HEK293 (cell line): Measurements from ENCODE around the gene TES.
A peak's percentile ranks its signal among the peaks of the same experiment; 100 is the strongest.

ENCODE experiments used
- HOXD13 ChIP-seq: sonication (generic); formaldehyde crosslinking; IDR thresholded peaks from 2 replicates; pipeline ENCODE4 v1.8.0; 2022; ENCODE audit warnings: missing genetic modification reagents, borderline replicate concordance
- KLF16 ChIP-seq: fragments of 450-650 bp; formaldehyde crosslinking; IDR thresholded peaks from 2 replicates; pipeline ENCODE4 v1.5.1; 2017; ENCODE audit warnings: missing biosample characterization, missing genetic modification characterization
- OSR2 ChIP-seq: fragments of 450-650 bp; formaldehyde crosslinking; IDR thresholded peaks from 2 replicates; pipeline ENCODE4 v1.5.1; 2016; ENCODE audit warnings: missing biosample characterization, missing genetic modification characterization
- SETDB1 ChIP-seq: IDR thresholded peaks from one replicate; pipeline ENCODE4 v1.6.1; 2017; ENCODE audit warnings: mild to moderate bottlenecking, low read length, moderate library complexity, mixed read lengths; ENCODE audit not compliant: insufficient read length
- ZBTB20 ChIP-seq: fragments of 450-650 bp; formaldehyde crosslinking; IDR thresholded peaks from 2 replicates; pipeline ENCODE4 v1.5.1; 2016; ENCODE audit warnings: missing biosample characterization, missing genetic modification characterization
- ZFP37 ChIP-seq: fragments of 450-650 bp; formaldehyde crosslinking; IDR thresholded peaks from 2 replicates; pipeline ENCODE4 v1.5.1; 2016; ENCODE audit warnings: missing biosample characterization, missing genetic modification characterization
- ZFP41 ChIP-seq: fragments of 450-650 bp; formaldehyde crosslinking; IDR thresholded peaks from 2 replicates; pipeline ENCODE4 v1.5.1; 2016; ENCODE audit warnings: missing biosample characterization, missing genetic modification characterization, borderline replicate concordance
- ZNF138 ChIP-seq: fragments of 450-650 bp; formaldehyde crosslinking; IDR thresholded peaks from 2 replicates; pipeline ENCODE4 v1.5.1; 2016; ENCODE audit warnings: missing biosample characterization, missing genetic modification characterization, borderline replicate concordance
- ZNF2 ChIP-seq: fragments of 450-650 bp; formaldehyde crosslinking; IDR thresholded peaks from 2 replicates; pipeline ENCODE4 v1.5.1; 2016; ENCODE audit warnings: missing biosample characterization, missing genetic modification characterization
- ZNF335 ChIP-seq: fragments of 450-650 bp; formaldehyde crosslinking; conservative IDR thresholded peaks from 2 replicates; pipeline ENCODE4 v1.5.1; 2016; ENCODE audit warnings: missing biosample characterization, missing genetic modification characterization
- ZNF350 ChIP-seq: fragments of 450-650 bp; formaldehyde crosslinking; IDR thresholded peaks from 2 replicates; pipeline ENCODE4 v1.5.0; 2017; ENCODE audit warnings: missing biosample characterization, mild to moderate bottlenecking, missing genetic modification characterization
- ZNF518A ChIP-seq: fragments of 450-650 bp; formaldehyde crosslinking; conservative IDR thresholded peaks from 2 replicates; pipeline ENCODE4 v1.5.1; 2016; ENCODE audit warnings: low read depth, missing biosample characterization, missing genetic modification characterization
- ZNF548 ChIP-seq: fragments of 450-650 bp; formaldehyde crosslinking; IDR thresholded peaks from 2 replicates; pipeline ENCODE4 v1.5.1; 2016; ENCODE audit warnings: missing biosample characterization, missing genetic modification characterization
- ZNF555 ChIP-seq: fragments of 450-650 bp; formaldehyde crosslinking; conservative IDR thresholded peaks from 2 replicates; pipeline ENCODE4 v1.5.1; 2017; ENCODE audit warnings: missing biosample characterization, mild to moderate bottlenecking, missing genetic modification characterization, inconsistent platforms
- ZNF585B ChIP-seq: fragments of 450-650 bp; formaldehyde crosslinking; IDR thresholded peaks from 2 replicates; pipeline ENCODE4 v1.5.1; 2016; ENCODE audit warnings: missing biosample characterization, missing genetic modification characterization
- ZNF610 ChIP-seq: fragments of 450-650 bp; formaldehyde crosslinking; IDR thresholded peaks from 2 replicates; pipeline ENCODE4 v1.5.1; 2016; ENCODE audit warnings: missing biosample characterization, missing genetic modification characterization, borderline replicate concordance
- ZNF624 ChIP-seq: fragments of 450-650 bp; formaldehyde crosslinking; IDR thresholded peaks from 2 replicates; pipeline ENCODE4 v1.5.1; 2017; ENCODE audit warnings: missing biosample characterization, missing genetic modification characterization
- ZNF626 ChIP-seq: fragments of 450-650 bp; sonication (Bioruptor Pico); formaldehyde crosslinking; IDR thresholded peaks from 2 replicates; pipeline ENCODE4 v1.5.1; 2018; ENCODE audit warnings: missing biosample characterization, missing genetic modification characterization, inconsistent platforms
- ZNF639 ChIP-seq: fragments of 450-650 bp; formaldehyde crosslinking; IDR thresholded peaks from 2 replicates; pipeline ENCODE4 v1.5.1; 2016; ENCODE audit warnings: missing biosample characterization, missing genetic modification characterization
- ZNF707 ChIP-seq: fragments of 450-650 bp; formaldehyde crosslinking; IDR thresholded peaks from 2 replicates; pipeline ENCODE4 v1.5.1; 2016; ENCODE audit warnings: missing biosample characterization, missing genetic modification characterization
- TF ChIP-seq, protein P1 (sequence below): fragments of 450-650 bp; formaldehyde crosslinking; IDR thresholded peaks from 2 replicates; pipeline ENCODE4 v1.5.1; 2016; ENCODE audit warnings: missing biosample characterization, missing genetic modification characterization, borderline replicate concordance
- TF ChIP-seq, protein P2 (sequence below): fragments of 450-650 bp; formaldehyde crosslinking; optimal IDR thresholded peaks from 2 replicates; pipeline ENCODE3; 2016; ENCODE audit warnings: missing biosample characterization, mild to moderate bottlenecking, missing genetic modification characterization
- TF ChIP-seq, protein P3 (sequence below): fragments of 450-650 bp; formaldehyde crosslinking; IDR thresholded peaks from 2 replicates; pipeline ENCODE4 v1.5.1; 2016; ENCODE audit warnings: missing biosample characterization, missing genetic modification characterization
- TF ChIP-seq, protein P4 (sequence below): fragments of 450-650 bp; formaldehyde crosslinking; IDR thresholded peaks from 2 replicates; pipeline ENCODE4 v1.5.1; 2016; ENCODE audit warnings: missing biosample characterization, missing genetic modification characterization
- TF ChIP-seq, protein P5 (sequence below): fragments of 450-650 bp; formaldehyde crosslinking; IDR thresholded peaks from 2 replicates; pipeline ENCODE4; 2016; ENCODE audit warnings: missing biosample characterization, missing genetic modification characterization

TES gene

GRCh38 chr7:116211006-116211912 lies 920 bp downstream of the TES start (continued):
- TF ChIP-seq OSR2 (tag by site-specific recombination) (peak; percentile 64; the same call in 1 of the 2 replicates), ZNF639 (tag by site-specific recombination) (no peak), KLF16 (peak; percentile 67; the same call in 1 of the 2 replicates), ZFP41 (tag by site-specific recombination) (no peak), ZNF350 (tag by site-specific recombination) (no peak), ZFP37 (tag by site-specific recombination) (peak; percentile 65; the same call in 1 of the 2 replicates), SETDB1 (no peak), HOXD13 (CRISPR knock-in tag) (no peak), ZNF138 (tag by site-specific recombination) (no peak), ZNF707 (tag by site-specific recombination) (no peak), ZNF624 (tag by site-specific recombination) (no peak), ZNF335 (peak; percentile 99), ZNF610 (no peak), ZNF518A (no peak; the same call in 1 of the 2 replicates), ZBTB20 (peak; percentile 92), ZNF548 (no peak), ZNF555 (tag by site-specific recombination) (no peak), ZNF626 (no peak), ZNF2 (peak; percentile 92; the same call in 1 of the 2 replicates), ZNF585B (tag by site-specific recombination) (no peak)
- TF ChIP-seq, protein P1, sequence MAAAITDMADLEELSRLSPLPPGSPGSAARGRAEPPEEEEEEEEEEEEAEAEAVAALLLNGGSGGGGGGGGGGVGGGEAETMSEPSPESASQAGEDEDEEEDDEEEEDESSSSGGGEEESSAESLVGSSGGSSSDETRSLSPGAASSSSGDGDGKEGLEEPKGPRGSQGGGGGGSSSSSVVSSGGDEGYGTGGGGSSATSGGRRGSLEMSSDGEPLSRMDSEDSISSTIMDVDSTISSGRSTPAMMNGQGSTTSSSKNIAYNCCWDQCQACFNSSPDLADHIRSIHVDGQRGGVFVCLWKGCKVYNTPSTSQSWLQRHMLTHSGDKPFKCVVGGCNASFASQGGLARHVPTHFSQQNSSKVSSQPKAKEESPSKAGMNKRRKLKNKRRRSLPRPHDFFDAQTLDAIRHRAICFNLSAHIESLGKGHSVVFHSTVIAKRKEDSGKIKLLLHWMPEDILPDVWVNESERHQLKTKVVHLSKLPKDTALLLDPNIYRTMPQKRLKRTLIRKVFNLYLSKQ: no peak
- TF ChIP-seq, protein P2, sequence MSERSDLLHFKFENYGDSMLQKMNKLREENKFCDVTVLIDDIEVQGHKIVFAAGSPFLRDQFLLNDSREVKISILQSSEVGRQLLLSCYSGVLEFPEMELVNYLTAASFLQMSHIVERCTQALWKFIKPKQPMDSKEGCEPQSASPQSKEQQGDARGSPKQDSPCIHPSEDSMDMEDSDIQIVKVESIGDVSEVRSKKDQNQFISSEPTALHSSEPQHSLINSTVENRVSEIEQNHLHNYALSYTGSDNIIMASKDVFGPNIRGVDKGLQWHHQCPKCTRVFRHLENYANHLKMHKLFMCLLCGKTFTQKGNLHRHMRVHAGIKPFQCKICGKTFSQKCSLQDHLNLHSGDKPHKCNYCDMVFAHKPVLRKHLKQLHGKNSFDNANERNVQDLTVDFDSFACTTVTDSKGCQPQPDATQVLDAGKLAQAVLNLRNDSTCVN (tag by site-specific recombination): peak; percentile 28
- TF ChIP-seq, protein P3, sequence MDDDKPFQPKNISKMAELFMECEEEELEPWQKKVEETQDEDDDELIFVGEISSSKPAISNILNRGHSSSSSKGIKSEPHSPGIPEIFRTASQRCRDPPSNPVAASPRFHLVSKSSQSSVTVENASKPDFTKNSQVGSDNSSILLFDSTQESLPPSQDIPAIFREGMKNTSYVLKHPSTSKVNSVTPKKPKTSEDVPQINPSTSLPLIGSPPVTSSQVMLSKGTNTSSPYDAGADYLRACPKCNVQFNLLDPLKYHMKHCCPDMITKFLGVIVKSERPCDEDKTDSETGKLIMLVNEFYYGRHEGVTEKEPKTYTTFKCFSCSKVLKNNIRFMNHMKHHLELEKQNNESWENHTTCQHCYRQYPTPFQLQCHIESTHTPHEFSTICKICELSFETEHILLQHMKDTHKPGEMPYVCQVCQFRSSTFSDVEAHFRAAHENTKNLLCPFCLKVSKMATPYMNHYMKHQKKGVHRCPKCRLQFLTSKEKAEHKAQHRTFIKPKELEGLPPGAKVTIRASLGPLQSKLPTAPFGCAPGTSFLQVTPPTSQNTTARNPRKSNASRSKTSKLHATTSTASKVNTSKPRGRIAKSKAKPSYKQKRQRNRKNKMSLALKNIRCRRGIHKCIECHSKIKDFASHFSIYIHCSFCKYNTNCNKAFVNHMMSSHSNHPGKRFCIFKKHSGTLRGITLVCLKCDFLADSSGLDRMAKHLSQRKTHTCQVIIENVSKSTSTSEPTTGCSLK (tag by site-specific recombination): no peak
- TF ChIP-seq, protein P4, sequence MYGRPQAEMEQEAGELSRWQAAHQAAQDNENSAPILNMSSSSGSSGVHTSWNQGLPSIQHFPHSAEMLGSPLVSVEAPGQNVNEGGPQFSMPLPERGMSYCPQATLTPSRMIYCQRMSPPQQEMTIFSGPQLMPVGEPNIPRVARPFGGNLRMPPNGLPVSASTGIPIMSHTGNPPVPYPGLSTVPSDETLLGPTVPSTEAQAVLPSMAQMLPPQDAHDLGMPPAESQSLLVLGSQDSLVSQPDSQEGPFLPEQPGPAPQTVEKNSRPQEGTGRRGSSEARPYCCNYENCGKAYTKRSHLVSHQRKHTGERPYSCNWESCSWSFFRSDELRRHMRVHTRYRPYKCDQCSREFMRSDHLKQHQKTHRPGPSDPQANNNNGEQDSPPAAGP: peak; percentile 77
- TF ChIP-seq, protein P5, sequence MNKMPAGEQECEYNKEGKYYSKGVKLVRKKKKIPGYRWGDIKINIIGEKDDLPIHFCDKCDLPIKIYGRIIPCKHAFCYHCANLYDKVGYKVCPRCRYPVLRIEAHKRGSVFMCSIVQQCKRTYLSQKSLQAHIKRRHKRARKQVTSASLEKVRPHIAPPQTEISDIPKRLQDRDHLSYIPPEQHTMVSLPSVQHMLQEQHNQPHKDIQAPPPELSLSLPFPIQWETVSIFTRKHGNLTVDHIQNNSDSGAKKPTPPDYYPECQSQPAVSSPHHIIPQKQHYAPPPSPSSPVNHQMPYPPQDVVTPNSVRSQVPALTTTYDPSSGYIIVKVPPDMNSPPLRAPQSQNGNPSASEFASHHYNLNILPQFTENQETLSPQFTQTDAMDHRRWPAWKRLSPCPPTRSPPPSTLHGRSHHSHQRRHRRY (tag by site-specific recombination): no peak
